VCaP (cell line): ENCODE data around the gene EIF4ENIF1.
"Not testable (repeated sequence)": the region's sequence is repeated elsewhere in the genome, so short reads cannot be mapped to it uniquely, and the experiment has no call there.

Source experiments
- H3K27ac ChIP-seq: fragments of 450-650 bp; 2 replicates; pipeline ENCODE4 v1.5.1; 2017
- CTCF ChIP-seq: fragments of 450-650 bp; conservative IDR thresholded peaks from 2 replicates; pipeline ENCODE4 v1.5.1; 2017; ENCODE audit warnings: mild to moderate bottlenecking, moderate library complexity

The EIF4ENIF1 gene

GRCh38 chr22:31441652-31442051 lies 48.0 kb downstream of the EIF4ENIF1 start:
- TF ChIP-seq CTCF = no peak
- H3K27ac ChIP-seq = no peak overlapping the region

GRCh38 chr22:31440681-31441080 lies 49.0 kb downstream of the EIF4ENIF1 start:
- no peak overlapping the region for H3K27ac ChIP-seq
- no peak for TF ChIP-seq CTCF

GRCh38 chr22:31439808-31440207 lies 49.8 kb downstream of the EIF4ENIF1 start:
- no peak overlapping the region for H3K27ac ChIP-seq
- TF ChIP-seq CTCF = no peak

GRCh38 chr22:31436132-31436531 lies 53.5 kb downstream of the EIF4ENIF1 start:
- no peak for TF ChIP-seq CTCF
- no peak overlapping the region for H3K27ac ChIP-seq

- H3K27ac ChIP-seq = no peak overlapping the region
- no peak for TF ChIP-seq CTCF
These were observed 57.7 kb downstream of the EIF4ENIF1 start for GRCh38 chr22:31431950-31432349.

GRCh38 chr22:31425331-31426050 lies 64.2 kb downstream of the EIF4ENIF1 start:
- H3K27ac ChIP-seq = no peak overlapping the region
- no peak for TF ChIP-seq CTCF

GRCh38 chr22:31402350-31402749 lies 87.3 kb downstream of the EIF4ENIF1 start:
- not testable (repeated sequence) for H3K27ac ChIP-seq

- no peak for TF ChIP-seq CTCF
- H3K27ac ChIP-seq = peak overlapping the region; percentile 88
These were observed 89.6 kb downstream of the EIF4ENIF1 start for GRCh38 chr22:31400023-31400397.
